GM19025 (cell line): ENCODE measurements around the gene PRDM7.
A peak's percentile ranks its signal among the peaks of the same experiment; 100 is the strongest.
"Not testable (repeated sequence)": the region's sequence is repeated elsewhere in the genome, so short reads cannot be mapped to it uniquely, and the experiment has no call there.

Experiments used
- ATAC-seq: cut with Tn5 transposase; IDR thresholded peaks from one replicate; pipeline ENCODE4 v1.9.1; 2021; ENCODE audit warnings: mild to moderate bottlenecking, low read depth, moderate library complexity; ENCODE audit not compliant: unreplicated experiment

Gene PRDM7

GRCh38 chr16:90018652-90019542 lies 58.2 kb downstream of the PRDM7 start, which contains the start of gene DBNDD1:
Gene DBNDD1 (minus strand): TSS chr16:90019456. CDS start chr16:90019341, 115 bp downstream.
- ATAC-seq: no peak

- no peak for ATAC-seq
These were observed 58.9 kb downstream of the PRDM7 start for GRCh38 chr16:90018297-90018651.

- ATAC-seq: no peak
These were observed 60.7 kb downstream of the PRDM7 start for GRCh38 chr16:90016339-90016950.

GRCh38 chr16:90015586-90016338 lies 61.4 kb downstream of the PRDM7 start:
- no peak for ATAC-seq

GRCh38 chr16:90012991-90013745 lies 64.0 kb downstream of the PRDM7 start:
- no peak for ATAC-seq

- no peak for ATAC-seq
These were observed 65.1 kb downstream of the PRDM7 start for GRCh38 chr16:90011908-90012501.

- no peak for ATAC-seq
These were observed 65.7 kb downstream of the PRDM7 start for GRCh38 chr16:90011508-90011819.

- ATAC-seq: no peak
These were observed 66.2 kb downstream of the PRDM7 start for GRCh38 chr16:90010676-90011507.

GRCh38 chr16:90009172-90009899 lies 67.8 kb downstream of the PRDM7 start:
- no peak for ATAC-seq

- peak; percentile 76 for ATAC-seq
These were observed 68.4 kb downstream of the PRDM7 start for GRCh38 chr16:90008708-90009145.

- not testable (repeated sequence) for ATAC-seq
These were observed 69.4 kb downstream of the PRDM7 start for GRCh38 chr16:90007635-90008234.

GRCh38 chr16:90007015-90007414 lies 70.1 kb downstream of the PRDM7 start:
- no peak for ATAC-seq
